SK-N-SH treated with all-trans-retinoic acid at 6 μM for 48 hours (cell line): ENCODE measurements around the gene CNTNAP2.

Source experiments
- ATAC-seq: fragments of 200-7000 bp; cut with Tn5 transposase; 3 replicates; pipeline ENCODE4 v1.9.1; 2020; ENCODE audit warnings: mild to moderate bottlenecking, moderate library complexity
- ARNTL ChIP-seq: fragments of 450-650 bp; formaldehyde crosslinking; IDR thresholded peaks from 2 replicates; pipeline ENCODE4 v1.5.0; 2020; ENCODE audit warnings: low read depth, mild to moderate bottlenecking, moderate library complexity, borderline replicate concordance
- CSDC2 ChIP-seq: fragments of 250-450 bp; sonication (Bioruptor Pico); IDR thresholded peaks from 2 replicates; pipeline ENCODE4 v1.5.0; 2020; ENCODE audit warnings: mild to moderate bottlenecking, moderate library complexity
- ESRRG ChIP-seq: fragments of 250-450 bp; sonication (Bioruptor Pico); IDR thresholded peaks from 2 replicates; pipeline ENCODE4 v1.6.1; 2021; ENCODE audit warnings: mild to moderate bottlenecking
- GLIS3 ChIP-seq: fragments of 250-450 bp; sonication (Bioruptor Pico); IDR thresholded peaks from 2 replicates; pipeline ENCODE4 v1.5.0; 2020; ENCODE audit warnings: mild to moderate bottlenecking, moderate library complexity
- ISL1 ChIP-seq: fragments of 250-450 bp; sonication (Bioruptor Pico); IDR thresholded peaks from 2 replicates; pipeline ENCODE4 v2.1.2; 2022; ENCODE audit warnings: mild to moderate bottlenecking, moderate library complexity
- OSR1 ChIP-seq: fragments of 250-450 bp; sonication (Bioruptor Pico); IDR thresholded peaks from 2 replicates; pipeline ENCODE4 v1.8.0; 2022; ENCODE audit warnings: moderate library complexity, mild to moderate bottlenecking, inconsistent platforms
- PPARA ChIP-seq: fragments of 250-450 bp; sonication (Bioruptor Pico); IDR thresholded peaks from 2 replicates; pipeline ENCODE4 v1.5.0; 2020; ENCODE audit warnings: mild to moderate bottlenecking, borderline replicate concordance
- RARB ChIP-seq: fragments of 250-450 bp; sonication (Bioruptor Pico); IDR thresholded peaks from 2 replicates; pipeline ENCODE4 v1.8.0; 2021; ENCODE audit warnings: mild to moderate bottlenecking, moderate library complexity
- SNAI2 ChIP-seq: fragments of 250-450 bp; sonication (Bioruptor Pico); IDR thresholded peaks from 2 replicates; pipeline ENCODE4 v1.5.0; 2020; ENCODE audit warnings: mild to moderate bottlenecking, moderate library complexity
- ZFP3 ChIP-seq: fragments of 250-450 bp; sonication (Bioruptor Pico); IDR thresholded peaks from 2 replicates; pipeline ENCODE4 v1.5.0; 2020; ENCODE audit warnings: mild to moderate bottlenecking, moderate library complexity
- ZFP30 ChIP-seq: fragments of 450-650 bp; formaldehyde crosslinking; IDR thresholded peaks from 2 replicates; pipeline ENCODE4 v1.5.0; 2022; ENCODE audit warnings: mild to moderate bottlenecking, moderate library complexity
- ZNF565 ChIP-seq: fragments of 450-650 bp; formaldehyde crosslinking; conservative IDR thresholded peaks from 2 replicates; pipeline ENCODE4 v1.5.0; 2020; ENCODE audit warnings: low read depth, mild to moderate bottlenecking, moderate library complexity
- ZNF70 ChIP-seq: fragments of 450-650 bp; formaldehyde crosslinking; IDR thresholded peaks from 2 replicates; pipeline ENCODE4 v1.5.0; 2020; ENCODE audit warnings: mild to moderate bottlenecking, moderate library complexity
- ZNF8 ChIP-seq: fragments of 450-650 bp; formaldehyde crosslinking; IDR thresholded peaks from 2 replicates; pipeline ENCODE4 v1.5.0; 2020; ENCODE audit warnings: mild to moderate bottlenecking, moderate library complexity
- TF ChIP-seq, protein P1 (sequence below): fragments of 250-450 bp; sonication (Bioruptor Pico); IDR thresholded peaks from 2 replicates; pipeline ENCODE4 v1.8.0; 2020; ENCODE audit warnings: mild to moderate bottlenecking, moderate library complexity, borderline replicate concordance
- TF ChIP-seq, protein P2 (sequence below): fragments of 250-450 bp; sonication (Bioruptor Pico); IDR thresholded peaks from 2 replicates; pipeline ENCODE4 v1.5.1; 2021; ENCODE audit warnings: mild to moderate bottlenecking, moderate library complexity
- TF ChIP-seq, protein P3 (sequence below): fragments of 250-450 bp; sonication (Bioruptor Pico); IDR thresholded peaks from 2 replicates; pipeline ENCODE4 v1.8.0; 2021; ENCODE audit warnings: low read depth, mild to moderate bottlenecking, moderate library complexity, borderline replicate concordance

CNTNAP2 gene

DNA sequence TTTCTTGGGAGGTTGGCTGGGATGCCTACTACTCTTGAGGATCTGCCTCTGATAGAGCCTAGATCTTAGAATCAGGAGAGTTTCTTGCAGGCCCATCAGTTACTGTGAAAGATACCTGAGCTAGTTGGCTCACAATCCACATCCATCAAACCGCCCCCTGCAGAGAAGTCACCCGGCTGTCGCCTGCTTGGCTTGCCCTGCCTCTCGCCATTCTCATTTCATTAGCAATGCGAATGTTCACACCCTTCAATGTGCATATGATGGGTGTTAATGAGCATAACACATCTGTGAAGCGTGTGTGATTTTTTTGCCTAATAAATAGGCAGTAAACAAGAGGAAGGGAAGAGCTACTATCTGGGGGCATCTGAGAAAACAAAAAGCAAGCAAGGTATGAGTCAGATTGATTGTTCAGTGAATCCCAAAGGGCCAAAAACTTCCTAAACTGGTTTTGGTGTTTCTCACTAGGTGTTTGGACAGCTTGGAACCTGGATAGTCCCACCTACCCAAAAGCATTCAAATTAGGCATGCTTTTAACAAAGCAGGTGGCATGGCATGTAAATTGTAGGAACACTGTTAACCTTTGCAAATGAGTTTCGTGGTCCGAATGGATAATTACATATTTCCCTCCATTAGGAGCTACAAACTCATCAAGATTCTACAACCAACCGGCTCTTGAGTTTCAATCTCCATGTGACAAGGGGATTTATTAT lies 2201.7 kb downstream of the CNTNAP2 start (continued):
- TF ChIP-seq, protein P1, sequence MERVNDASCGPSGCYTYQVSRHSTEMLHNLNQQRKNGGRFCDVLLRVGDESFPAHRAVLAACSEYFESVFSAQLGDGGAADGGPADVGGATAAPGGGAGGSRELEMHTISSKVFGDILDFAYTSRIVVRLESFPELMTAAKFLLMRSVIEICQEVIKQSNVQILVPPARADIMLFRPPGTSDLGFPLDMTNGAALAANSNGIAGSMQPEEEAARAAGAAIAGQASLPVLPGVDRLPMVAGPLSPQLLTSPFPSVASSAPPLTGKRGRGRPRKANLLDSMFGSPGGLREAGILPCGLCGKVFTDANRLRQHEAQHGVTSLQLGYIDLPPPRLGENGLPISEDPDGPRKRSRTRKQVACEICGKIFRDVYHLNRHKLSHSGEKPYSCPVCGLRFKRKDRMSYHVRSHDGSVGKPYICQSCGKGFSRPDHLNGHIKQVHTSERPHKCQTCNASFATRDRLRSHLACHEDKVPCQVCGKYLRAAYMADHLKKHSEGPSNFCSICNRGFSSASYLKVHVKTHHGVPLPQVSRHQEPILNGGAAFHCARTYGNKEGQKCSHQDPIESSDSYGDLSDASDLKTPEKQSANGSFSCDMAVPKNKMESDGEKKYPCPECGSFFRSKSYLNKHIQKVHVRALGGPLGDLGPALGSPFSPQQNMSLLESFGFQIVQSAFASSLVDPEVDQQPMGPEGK (CRISPR knock-in tag), result no peak
- no peak for TF ChIP-seq GLIS3 (CRISPR knock-in tag)
- TF ChIP-seq SNAI2 (CRISPR knock-in tag), result no peak
- TF ChIP-seq, protein P2, sequence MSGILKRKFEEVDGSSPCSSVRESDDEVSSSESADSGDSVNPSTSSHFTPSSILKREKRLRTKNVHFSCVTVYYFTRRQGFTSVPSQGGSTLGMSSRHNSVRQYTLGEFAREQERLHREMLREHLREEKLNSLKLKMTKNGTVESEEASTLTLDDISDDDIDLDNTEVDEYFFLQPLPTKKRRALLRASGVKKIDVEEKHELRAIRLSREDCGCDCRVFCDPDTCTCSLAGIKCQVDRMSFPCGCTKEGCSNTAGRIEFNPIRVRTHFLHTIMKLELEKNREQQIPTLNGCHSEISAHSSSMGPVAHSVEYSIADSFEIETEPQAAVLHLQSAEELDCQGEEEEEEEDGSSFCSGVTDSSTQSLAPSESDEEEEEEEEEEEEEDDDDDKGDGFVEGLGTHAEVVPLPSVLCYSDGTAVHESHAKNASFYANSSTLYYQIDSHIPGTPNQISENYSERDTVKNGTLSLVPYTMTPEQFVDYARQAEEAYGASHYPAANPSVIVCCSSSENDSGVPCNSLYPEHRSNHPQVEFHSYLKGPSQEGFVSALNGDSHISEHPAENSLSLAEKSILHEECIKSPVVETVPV (CRISPR knock-in tag), result no peak
- TF ChIP-seq, all 23 proteins: peak for 0

DNA sequence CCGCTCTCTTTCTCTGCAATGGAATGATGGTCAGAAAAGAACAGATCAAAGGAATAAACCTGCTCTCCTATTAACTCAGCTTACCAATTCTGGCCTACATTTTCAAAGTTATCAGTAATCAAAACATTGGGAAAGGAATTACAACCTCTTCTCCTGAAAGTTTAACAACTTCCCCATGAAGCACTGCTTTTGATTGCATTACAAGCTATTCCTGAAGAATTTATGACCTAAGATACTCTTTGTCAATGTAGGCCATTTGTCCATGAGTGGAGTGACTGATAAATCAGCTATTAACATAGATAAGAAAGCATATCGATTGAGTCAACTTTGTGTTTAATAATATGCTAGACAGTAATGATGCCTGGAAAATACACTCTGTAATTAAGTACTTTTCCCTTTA lies 2202.2 kb downstream of the CNTNAP2 start:
- no peak for TF ChIP-seq ZNF565
- peak; percentile 35 for TF ChIP-seq ISL1
- no peak for ATAC-seq

DNA sequence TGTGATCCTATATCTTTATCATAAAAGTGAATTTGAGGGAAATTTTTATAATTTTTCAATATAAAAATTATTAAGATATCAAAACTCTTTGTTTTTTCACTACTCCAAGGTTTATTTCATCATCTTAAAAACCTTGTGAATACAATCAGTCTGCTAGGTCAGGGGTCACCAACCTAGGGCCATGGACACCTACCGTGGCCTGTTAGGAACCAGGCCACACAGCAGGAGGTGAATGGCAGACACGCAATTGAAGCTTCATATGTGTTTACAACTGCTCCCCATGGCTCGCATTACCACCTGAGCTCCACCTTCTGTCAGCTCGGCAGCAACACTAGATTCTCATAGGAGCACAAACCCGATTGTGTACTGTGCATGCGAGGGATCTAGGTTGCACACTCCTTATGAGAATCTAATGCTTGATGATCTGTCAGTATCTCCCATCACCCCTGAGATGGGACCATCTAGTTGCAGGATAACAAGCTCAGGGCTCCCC lies 2202.8 kb downstream of the CNTNAP2 start:
- no peak for ATAC-seq
- TF ChIP-seq ISL1 (no peak), ESRRG (no peak), CSDC2 (no peak), SNAI2 (CRISPR knock-in tag) (no peak), ZNF70 (CRISPR knock-in tag) (no peak), ZFP3 (CRISPR knock-in tag) (no peak), OSR1 (CRISPR knock-in tag) (no peak), ZNF8 (CRISPR knock-in tag) (no peak), RARB (CRISPR knock-in tag) (no peak), PPARA (CRISPR knock-in tag) (no peak), GLIS3 (CRISPR knock-in tag) (no peak)
- TF ChIP-seq, protein P1 (CRISPR knock-in tag), result no peak
- TF ChIP-seq, protein P3, sequence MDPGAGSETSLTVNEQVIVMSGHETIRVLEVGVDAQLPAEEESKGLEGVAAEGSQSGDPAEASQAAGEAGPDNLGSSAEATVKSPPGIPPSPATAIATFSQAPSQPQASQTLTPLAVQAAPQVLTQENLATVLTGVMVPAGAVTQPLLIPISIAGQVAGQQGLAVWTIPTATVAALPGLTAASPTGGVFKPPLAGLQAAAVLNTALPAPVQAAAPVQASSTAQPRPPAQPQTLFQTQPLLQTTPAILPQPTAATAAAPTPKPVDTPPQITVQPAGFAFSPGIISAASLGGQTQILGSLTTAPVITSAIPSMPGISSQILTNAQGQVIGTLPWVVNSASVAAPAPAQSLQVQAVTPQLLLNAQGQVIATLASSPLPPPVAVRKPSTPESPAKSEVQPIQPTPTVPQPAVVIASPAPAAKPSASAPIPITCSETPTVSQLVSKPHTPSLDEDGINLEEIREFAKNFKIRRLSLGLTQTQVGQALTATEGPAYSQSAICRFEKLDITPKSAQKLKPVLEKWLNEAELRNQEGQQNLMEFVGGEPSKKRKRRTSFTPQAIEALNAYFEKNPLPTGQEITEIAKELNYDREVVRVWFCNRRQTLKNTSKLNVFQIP (CRISPR knock-in tag), result no peak
- TF ChIP-seq, protein P2 (CRISPR knock-in tag), result no peak

DNA sequence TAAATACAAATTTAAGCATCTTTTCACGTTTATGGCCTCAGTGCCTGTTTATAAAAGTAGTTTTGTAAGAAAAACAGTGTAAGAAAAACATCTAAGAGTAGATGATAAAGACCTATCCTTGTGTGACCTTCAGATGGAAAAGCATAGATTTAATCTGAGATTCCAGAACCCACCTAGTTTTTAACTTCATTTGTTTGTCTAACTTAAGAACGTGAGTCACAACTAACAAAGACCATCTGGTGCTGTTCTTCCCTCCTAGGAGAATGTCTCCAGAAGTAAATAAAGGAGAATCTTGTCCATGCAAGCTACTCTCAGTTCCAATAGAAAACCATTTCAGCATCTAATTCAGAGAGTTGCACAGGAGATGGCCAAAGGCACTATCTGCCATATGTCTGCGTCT lies 2208.6 kb downstream of the CNTNAP2 start:
- TF ChIP-seq SNAI2 (CRISPR knock-in tag) (peak; percentile 10; the same call in 1 of the 2 replicates), GLIS3 (CRISPR knock-in tag) (no peak), ZFP3 (CRISPR knock-in tag) (0 out of 2 replicates have a peak, but pooled peaks have one; percentile 23), ISL1 (peak; percentile 74)
- peak; percentile 76 for ATAC-seq

DNA sequence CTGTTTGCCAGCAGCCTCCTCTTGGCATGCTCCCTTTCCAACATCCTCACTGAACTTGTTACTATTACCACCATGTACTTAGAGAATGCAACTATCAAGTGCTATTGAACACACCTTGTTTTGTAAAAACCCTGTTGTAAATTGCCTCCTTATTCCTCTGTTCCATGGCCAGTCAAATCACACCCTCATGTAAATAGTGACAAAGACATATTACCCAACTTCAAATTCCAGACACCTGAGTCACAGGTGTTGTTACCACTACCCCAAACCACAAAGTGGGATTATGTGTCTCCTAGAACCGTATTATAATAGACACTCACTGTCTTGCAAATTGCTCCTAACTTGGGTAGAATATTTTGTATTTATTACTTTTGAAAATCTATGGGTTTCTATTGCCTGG lies 2210.8 kb downstream of the CNTNAP2 start:
- no peak for ATAC-seq
- TF ChIP-seq, protein P2 (CRISPR knock-in tag), result no peak
- TF ChIP-seq, protein P1 (CRISPR knock-in tag), result no peak
- no peak for TF ChIP-seq ARNTL
- TF ChIP-seq RARB (CRISPR knock-in tag), result no peak
- no peak for TF ChIP-seq PPARA (CRISPR knock-in tag)
- TF ChIP-seq ZFP30 (CRISPR knock-in tag), result no peak
